ENCODE results near the gene DMD.

The DMD gene

GRCh38 chrX:31713120-31713519 is 1498.2 kb downstream of the DMD start:
- H3K4me3 ChIP-seq (ENCODE audit: low read depth, low read length): no peak overlapping the region
- DNase-seq (ENCODE audit: low read depth): no peak
- TF ChIP-seq MYC (IDR thresholded peaks at IDR 0.05; ENCODE audit: low read depth, low read length) (no peak), POLR2A (IDR thresholded peaks at IDR 0.05; ENCODE audit: extremely low read depth, insufficient read length) (no peak), MAX (IDR thresholded peaks at IDR 0.05; ENCODE audit: low read depth, low read length) (no peak), CTCF (IDR thresholded peaks at IDR 0.05; ENCODE audit: low read depth, low read length) (no peak)

- DNase-seq (ENCODE audit: low read depth): no peak
- TF ChIP-seq MYC (IDR thresholded peaks at IDR 0.05; ENCODE audit: low read depth, low read length) (no peak), CTCF (IDR thresholded peaks at IDR 0.05; ENCODE audit: low read depth, low read length) (no peak), POLR2A (IDR thresholded peaks at IDR 0.05; ENCODE audit: extremely low read depth, insufficient read length) (no peak), MAX (IDR thresholded peaks at IDR 0.05; ENCODE audit: low read depth, low read length) (no peak)
Measured at GRCh38 chrX:31711166-31711565, 1500.2 kb downstream of the DMD start.

GRCh38 chrX:31708116-31708515 is 1503.2 kb downstream of the DMD start:
- TF ChIP-seq POLR2A (IDR thresholded peaks at IDR 0.05; ENCODE audit: extremely low read depth, insufficient read length): no peak
- no peak for TF ChIP-seq CTCF (IDR thresholded peaks at IDR 0.05; ENCODE audit: low read depth, low read length)
- no peak for TF ChIP-seq MAX (IDR thresholded peaks at IDR 0.05; ENCODE audit: low read depth, low read length)
- no peak for TF ChIP-seq MYC (IDR thresholded peaks at IDR 0.05; ENCODE audit: low read depth, low read length)
- H3K4me3 ChIP-seq (ENCODE audit: low read depth, low read length): no peak overlapping the region
- DNase-seq (ENCODE audit: low read depth): no peak

More at GRCh38 chrX:31711166-31711565, 1500.2 kb downstream of the DMD start:
- no peak overlapping the region for H3K4me3 ChIP-seq (ENCODE audit: low read depth, low read length)

- no peak overlapping the region for H3K4me3 ChIP-seq (ENCODE audit: low read depth, low read length)
- TF ChIP-seq MAX (IDR thresholded peaks at IDR 0.05; ENCODE audit: low read depth, low read length): no peak
- TF ChIP-seq POLR2A (IDR thresholded peaks at IDR 0.05; ENCODE audit: extremely low read depth, insufficient read length): no peak
- no peak for TF ChIP-seq MYC (IDR thresholded peaks at IDR 0.05; ENCODE audit: low read depth, low read length)
- TF ChIP-seq CTCF (IDR thresholded peaks at IDR 0.05; ENCODE audit: low read depth, low read length): no peak
- no peak for DNase-seq (ENCODE audit: low read depth)
Measured at GRCh38 chrX:31706466-31706865, 1504.9 kb downstream of the DMD start.

GRCh38 chrX:31705816-31706215 is 1505.5 kb downstream of the DMD start:
- H3K4me3 ChIP-seq (ENCODE audit: low read depth, low read length): no peak overlapping the region
- no peak for TF ChIP-seq MYC (IDR thresholded peaks at IDR 0.05; ENCODE audit: low read depth, low read length)
- TF ChIP-seq MAX (IDR thresholded peaks at IDR 0.05; ENCODE audit: low read depth, low read length): no peak
- no peak for TF ChIP-seq CTCF (IDR thresholded peaks at IDR 0.05; ENCODE audit: low read depth, low read length)
- no peak for TF ChIP-seq POLR2A (IDR thresholded peaks at IDR 0.05; ENCODE audit: extremely low read depth, insufficient read length)
- no peak for DNase-seq (ENCODE audit: low read depth)

GRCh38 chrX:31704938-31705337 is 1506.4 kb downstream of the DMD start:
- H3K4me3 ChIP-seq (ENCODE audit: low read depth, low read length): no peak overlapping the region
- TF ChIP-seq CTCF (IDR thresholded peaks at IDR 0.05; ENCODE audit: low read depth, low read length): no peak
- TF ChIP-seq POLR2A (IDR thresholded peaks at IDR 0.05; ENCODE audit: extremely low read depth, insufficient read length): no peak
- TF ChIP-seq MAX (IDR thresholded peaks at IDR 0.05; ENCODE audit: low read depth, low read length): no peak
- no peak for TF ChIP-seq MYC (IDR thresholded peaks at IDR 0.05; ENCODE audit: low read depth, low read length)
- no peak for DNase-seq (ENCODE audit: low read depth)

Measured in NB4 (cell line).